Suprapubic skin (tissue), 3 donors: ENCODE data around the gene MAP3K4.

Experiments
- POLR2AphosphoS5 ChIP-seq, 3 donors: sonication (generic); formaldehyde crosslinking; IDR thresholded peaks; one replicate each; pipeline ENCODE4 v1.6.1; 2017; ENCODE audit warnings: antibody characterized with exemption in 3 of 3
- TF ChIP-seq, protein P1 (sequence below), 2 donors: fragments of 200-600 bp in 1 of 2; fragments of 450-650 bp in 1 of 2; sonication (generic) in 1 of 2; IDR thresholded peaks; one replicate each; pipeline ENCODE4 v1.5.1; 2016 to 2019; ENCODE audit warnings: antibody characterized with exemption in 2 of 2, mild to moderate bottlenecking in 1 of 2, moderate library complexity in 1 of 2

GRCh38 chr6:161094955-161095354 lies 103.4 kb downstream of the MAP3K4 start:
- TF ChIP-seq, protein P1, sequence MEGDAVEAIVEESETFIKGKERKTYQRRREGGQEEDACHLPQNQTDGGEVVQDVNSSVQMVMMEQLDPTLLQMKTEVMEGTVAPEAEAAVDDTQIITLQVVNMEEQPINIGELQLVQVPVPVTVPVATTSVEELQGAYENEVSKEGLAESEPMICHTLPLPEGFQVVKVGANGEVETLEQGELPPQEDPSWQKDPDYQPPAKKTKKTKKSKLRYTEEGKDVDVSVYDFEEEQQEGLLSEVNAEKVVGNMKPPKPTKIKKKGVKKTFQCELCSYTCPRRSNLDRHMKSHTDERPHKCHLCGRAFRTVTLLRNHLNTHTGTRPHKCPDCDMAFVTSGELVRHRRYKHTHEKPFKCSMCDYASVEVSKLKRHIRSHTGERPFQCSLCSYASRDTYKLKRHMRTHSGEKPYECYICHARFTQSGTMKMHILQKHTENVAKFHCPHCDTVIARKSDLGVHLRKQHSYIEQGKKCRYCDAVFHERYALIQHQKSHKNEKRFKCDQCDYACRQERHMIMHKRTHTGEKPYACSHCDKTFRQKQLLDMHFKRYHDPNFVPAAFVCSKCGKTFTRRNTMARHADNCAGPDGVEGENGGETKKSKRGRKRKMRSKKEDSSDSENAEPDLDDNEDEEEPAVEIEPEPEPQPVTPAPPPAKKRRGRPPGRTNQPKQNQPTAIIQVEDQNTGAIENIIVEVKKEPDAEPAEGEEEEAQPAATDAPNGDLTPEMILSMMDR (IDR thresholded peaks at IDR 0.05), result no peak
- TF ChIP-seq POLR2AphosphoS5 (IDR thresholded peaks at IDR 0.05), result no peak
